T-helper 2 cell treated with Interferon-gamma antibody and Interleukin-4, amounts not matched to agents 5 μg/mL and 100 μg/mL, for 36 hours (primary cell): Measurements from ENCODE around the gene FOXN3.

Experiments used
- DNase-seq: peaks from one replicate; pipeline ENCODE4 v3.0.0; 2021; ENCODE audit warnings: low spot score
- H3K27ac Mint-ChIP-seq: one replicate; pipeline ENCODE4 v1.8.0; 2021; ENCODE audit warnings: mild to moderate bottlenecking, mixed read lengths
- H3K27me3 Mint-ChIP-seq: one replicate; pipeline ENCODE4 v1.8.0; 2021; ENCODE audit warnings: low read depth, mixed read lengths
- H3K36me3 Mint-ChIP-seq: one replicate; pipeline ENCODE4 v1.8.0; 2021; ENCODE audit warnings: low read depth, mixed read lengths
- H3K4me1 Mint-ChIP-seq: one replicate; pipeline ENCODE4 v1.8.0; 2021; ENCODE audit warnings: low read depth, mixed read lengths
- H3K4me3 Mint-ChIP-seq: one replicate; pipeline ENCODE4 v1.8.0; 2022; ENCODE audit warnings: mild to moderate bottlenecking, moderate library complexity, mixed read lengths
- H3K9me3 Mint-ChIP-seq: one replicate; pipeline ENCODE4 v1.8.0; 2021; ENCODE audit warnings: mixed read lengths

FOXN3 gene

DNA sequence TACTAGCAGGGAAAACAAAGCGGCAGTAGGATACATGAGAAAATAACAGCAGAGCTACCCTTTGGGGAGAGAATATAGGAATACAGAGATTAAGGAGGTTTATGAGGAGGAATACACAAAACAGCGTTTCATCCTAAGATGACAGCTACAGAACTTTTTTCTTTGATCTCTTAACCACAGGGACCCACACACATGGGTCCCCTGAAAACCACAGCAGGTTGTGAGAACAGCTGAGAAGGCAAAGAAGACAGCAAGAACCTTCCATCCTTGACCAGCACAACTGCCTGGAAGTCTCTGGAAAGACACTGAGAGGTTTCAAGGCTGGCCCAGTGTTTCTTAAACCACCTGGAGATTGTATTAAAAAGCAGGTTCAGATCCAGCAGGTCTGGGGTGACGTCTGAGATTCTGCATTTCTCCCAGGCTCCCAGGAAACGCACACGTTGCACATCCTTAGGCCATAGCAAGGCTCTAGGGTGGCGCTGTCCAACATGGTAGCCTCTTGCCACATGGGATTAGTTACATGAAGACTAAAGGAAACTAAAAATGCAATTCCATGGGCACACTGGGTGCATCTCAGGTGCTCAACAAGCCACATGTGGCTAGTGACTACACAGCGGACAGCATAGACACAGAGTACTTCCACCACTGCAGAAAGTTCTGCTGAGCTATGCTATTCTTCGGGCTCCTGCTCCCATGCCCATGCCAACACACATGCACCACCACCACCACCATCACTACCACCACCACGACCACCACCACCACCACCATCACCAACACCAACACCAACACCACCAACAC is 92.3 kb downstream of the FOXN3 start:
- H3K27me3 Mint-ChIP-seq: no peaks in the 10 kb centered on the region
- H3K36me3 Mint-ChIP-seq: peaks cover 25% of the 10 kb centered on the region
- no peak overlapping the region for H3K4me3 Mint-ChIP-seq
- H3K27ac Mint-ChIP-seq: no peak overlapping the region
- peaks cover 4% of the 10 kb centered on the region for H3K9me3 Mint-ChIP-seq
- peaks cover 28% of the 10 kb centered on the region for H3K4me1 Mint-ChIP-seq
- peak; percentile 29 for DNase-seq

DNA sequence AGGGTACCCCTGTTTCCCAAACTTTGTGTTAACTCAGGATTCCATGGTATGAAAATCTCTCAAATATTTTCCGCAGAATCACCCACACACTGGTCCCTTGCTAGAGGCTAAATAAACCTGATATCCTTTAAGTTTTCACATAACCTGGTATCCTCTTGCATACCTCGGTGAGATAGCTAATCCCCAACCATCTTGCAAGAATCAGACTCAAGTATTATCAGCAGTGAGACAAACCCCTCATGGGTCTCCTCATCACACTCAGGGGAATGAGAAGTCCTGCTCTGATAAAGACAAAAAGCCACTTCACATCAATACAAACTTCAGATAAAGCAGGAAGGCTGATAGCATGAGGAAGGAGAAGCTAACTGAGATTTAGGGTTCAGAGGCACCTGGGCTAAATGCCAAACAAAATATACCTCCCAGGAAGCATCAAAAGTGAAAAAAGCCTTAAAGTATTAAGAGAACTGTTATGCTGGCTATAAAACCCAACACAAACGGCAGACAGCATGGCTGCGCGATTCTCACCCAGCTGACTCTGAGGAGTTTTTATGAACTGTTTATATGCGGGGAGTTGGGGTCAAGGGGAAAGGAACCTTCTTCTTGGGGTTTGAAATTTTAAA is 96.5 kb downstream of the FOXN3 start:
- Mint-ChIP-seq H3K4me1 (peaks cover 40% of the 10 kb centered on the region), H3K36me3 (peaks cover 37% of the 10 kb centered on the region), H3K9me3 (peaks cover 9% of the 10 kb centered on the region), H3K27me3 (no peaks in the 10 kb centered on the region), H3K4me3 (no peak overlapping the region), H3K27ac (no peak overlapping the region)
- DNase-seq: no peak

DNA sequence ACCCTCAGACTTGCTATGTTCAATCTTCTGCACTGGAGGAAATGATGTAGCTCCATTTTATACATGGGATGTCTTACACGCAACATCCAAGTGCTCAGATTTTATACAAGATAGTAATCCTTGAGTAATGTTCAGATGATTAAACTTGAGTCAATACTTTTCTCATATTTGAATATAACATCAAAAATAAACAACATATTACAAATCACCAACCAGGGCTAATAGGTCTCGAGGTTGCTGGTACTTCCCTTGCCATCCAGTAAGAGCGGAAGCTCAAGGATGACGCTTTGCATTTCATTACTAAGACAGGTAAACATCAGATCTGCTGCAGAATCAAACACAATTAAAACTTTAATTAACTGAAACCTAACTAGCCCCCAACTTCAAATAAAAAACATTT is 97.3 kb downstream of the FOXN3 start:
- DNase-seq: no peak
- H3K4me1 Mint-ChIP-seq: peaks cover 38% of the 10 kb centered on the region
- H3K9me3 Mint-ChIP-seq: peaks cover 9% of the 10 kb centered on the region
- no peaks in the 10 kb centered on the region for H3K27me3 Mint-ChIP-seq
- H3K4me3 Mint-ChIP-seq: no peak overlapping the region
- peaks cover 39% of the 10 kb centered on the region for H3K36me3 Mint-ChIP-seq
- H3K27ac Mint-ChIP-seq: no peak overlapping the region

DNA sequence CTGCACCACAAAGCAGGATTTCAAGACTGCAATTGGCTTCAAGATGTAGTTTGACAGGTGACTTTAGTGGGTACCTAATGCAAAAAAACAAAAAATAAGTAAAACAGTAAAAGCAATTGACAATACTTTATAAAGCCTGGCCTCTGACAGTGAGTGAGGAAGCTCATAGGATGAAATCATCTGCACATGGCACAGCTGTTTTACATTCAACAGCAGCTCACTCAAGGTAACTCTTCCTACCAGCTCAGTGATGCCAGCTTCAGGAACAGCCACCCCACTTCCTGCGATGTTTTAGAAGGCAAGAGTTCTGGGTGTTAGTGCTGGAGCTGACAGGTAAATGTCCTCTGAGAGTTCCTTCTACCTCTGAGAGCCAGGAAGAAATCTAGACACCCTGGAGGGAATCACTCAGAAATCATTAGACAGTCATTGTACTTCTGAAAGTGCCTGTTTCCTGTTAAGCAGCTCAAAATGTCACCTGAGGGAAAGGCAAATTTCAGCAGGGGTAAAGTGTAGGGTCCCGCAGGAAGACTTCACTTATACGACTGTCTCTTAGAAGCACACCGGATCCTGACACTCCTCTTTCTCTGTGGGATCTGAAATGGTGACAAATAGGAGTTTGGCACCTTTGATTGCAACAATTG is 99.9 kb downstream of the FOXN3 start:
- peaks cover 12% of the 10 kb centered on the region for H3K9me3 Mint-ChIP-seq
- H3K4me1 Mint-ChIP-seq: peaks cover 30% of the 10 kb centered on the region
- peaks cover 41% of the 10 kb centered on the region for H3K36me3 Mint-ChIP-seq
- DNase-seq: no peak
- no peak overlapping the region for H3K27ac Mint-ChIP-seq
- H3K27me3 Mint-ChIP-seq: no peaks in the 10 kb centered on the region
- no peak overlapping the region for H3K4me3 Mint-ChIP-seq

DNA sequence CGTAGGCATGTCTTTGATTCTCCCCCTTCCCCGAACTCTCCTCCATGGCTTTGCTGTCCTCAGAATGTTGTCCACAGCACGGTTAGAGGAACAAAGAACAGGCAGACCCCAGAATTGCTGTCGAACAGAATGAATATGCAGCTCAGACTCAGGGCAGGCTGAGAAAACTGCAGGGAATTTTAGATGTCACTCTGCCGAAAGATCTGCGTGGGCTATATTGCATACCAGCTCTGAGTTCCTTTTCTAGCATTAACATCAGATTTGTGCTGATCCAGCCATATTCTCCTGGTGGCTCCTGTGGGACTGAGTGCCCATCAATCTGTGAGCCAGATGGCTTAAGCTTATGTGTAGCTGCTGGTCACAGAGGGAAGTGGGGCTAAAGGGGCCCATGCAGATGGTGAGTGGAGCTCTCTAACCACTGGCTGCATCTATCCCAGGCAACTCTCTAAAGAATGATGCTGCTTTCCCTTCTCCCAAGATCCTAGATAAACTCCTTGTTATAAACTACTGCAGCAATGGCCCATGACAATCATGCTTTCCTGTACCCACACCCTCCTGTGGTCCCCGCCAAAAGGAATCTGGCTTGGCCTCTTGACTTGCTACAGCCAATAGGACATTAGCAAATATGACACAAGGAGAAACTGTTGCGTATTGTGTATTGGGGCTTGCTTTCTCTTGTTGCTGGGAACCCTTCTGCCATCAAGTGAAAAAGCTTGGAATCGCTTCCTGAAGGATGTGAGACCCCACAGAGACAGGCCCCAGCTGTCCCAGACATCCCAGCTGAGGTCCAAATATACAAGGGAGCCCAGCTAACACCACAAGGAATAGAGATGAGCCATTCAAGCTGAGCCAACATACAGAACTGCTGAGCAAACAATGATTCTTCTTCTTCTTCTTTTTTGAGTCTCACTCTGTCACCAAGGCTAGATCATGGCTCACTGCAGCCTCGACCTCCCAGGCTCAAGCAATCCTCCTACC is 101.3 kb downstream of the FOXN3 start:
- DNase-seq: no peak
- Mint-ChIP-seq H3K36me3 (peaks cover 40% of the 10 kb centered on the region), H3K9me3 (peaks cover 12% of the 10 kb centered on the region), H3K4me1 (peaks cover 30% of the 10 kb centered on the region), H3K27ac (no peak overlapping the region), H3K27me3 (no peaks in the 10 kb centered on the region), H3K4me3 (no peak overlapping the region)

DNA sequence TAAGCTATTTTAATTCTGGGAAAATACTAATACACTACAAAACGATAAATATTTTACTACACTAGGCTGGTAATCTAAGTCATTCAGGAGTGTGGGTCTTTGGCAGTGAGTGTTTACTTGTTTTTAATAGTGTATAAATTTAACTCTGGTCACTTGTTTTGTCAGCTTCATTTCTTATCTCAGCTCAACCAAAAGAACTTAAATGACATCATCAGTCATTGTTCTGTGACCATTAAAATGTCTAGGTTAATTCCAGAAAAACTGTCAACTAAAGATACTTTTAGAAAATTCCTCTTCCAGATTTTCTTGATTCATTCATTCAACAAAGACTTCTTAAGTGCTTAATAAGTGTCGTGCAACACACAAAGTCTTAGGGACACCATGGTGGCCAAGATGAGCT is 102.8 kb downstream of the FOXN3 start:
- H3K4me3 Mint-ChIP-seq: no peak overlapping the region
- no peak for DNase-seq
- H3K9me3 Mint-ChIP-seq: peaks cover 8% of the 10 kb centered on the region
- no peaks in the 10 kb centered on the region for H3K27me3 Mint-ChIP-seq
- peaks cover 36% of the 10 kb centered on the region for H3K36me3 Mint-ChIP-seq
- peaks cover 27% of the 10 kb centered on the region for H3K4me1 Mint-ChIP-seq
- no peak overlapping the region for H3K27ac Mint-ChIP-seq

DNA sequence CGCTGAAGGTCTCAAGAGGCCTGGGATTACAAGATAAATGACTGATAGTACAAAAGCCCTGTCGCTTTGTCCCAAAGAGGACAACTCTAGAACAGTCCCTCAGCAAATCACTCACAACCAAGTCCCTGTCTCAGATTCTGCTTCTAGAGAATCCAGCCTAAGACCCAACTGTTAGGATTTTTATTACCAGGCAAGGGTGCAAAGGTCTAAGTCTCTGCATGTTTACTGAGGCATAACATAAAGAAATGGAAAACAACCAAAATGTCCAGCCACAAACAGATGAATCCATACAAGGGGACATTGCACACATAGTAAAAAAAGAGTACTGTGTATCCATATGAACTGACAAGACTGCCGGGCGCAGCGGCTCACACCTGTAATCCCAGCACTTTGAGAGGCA is 104.1 kb downstream of the FOXN3 start:
- no peak overlapping the region for H3K4me3 Mint-ChIP-seq
- H3K27me3 Mint-ChIP-seq: no peaks in the 10 kb centered on the region
- peaks cover 3% of the 10 kb centered on the region for H3K9me3 Mint-ChIP-seq
- H3K4me1 Mint-ChIP-seq: peaks cover 18% of the 10 kb centered on the region
- H3K27ac Mint-ChIP-seq: no peak overlapping the region
- H3K36me3 Mint-ChIP-seq: peaks cover 30% of the 10 kb centered on the region
- DNase-seq: no peak

DNA sequence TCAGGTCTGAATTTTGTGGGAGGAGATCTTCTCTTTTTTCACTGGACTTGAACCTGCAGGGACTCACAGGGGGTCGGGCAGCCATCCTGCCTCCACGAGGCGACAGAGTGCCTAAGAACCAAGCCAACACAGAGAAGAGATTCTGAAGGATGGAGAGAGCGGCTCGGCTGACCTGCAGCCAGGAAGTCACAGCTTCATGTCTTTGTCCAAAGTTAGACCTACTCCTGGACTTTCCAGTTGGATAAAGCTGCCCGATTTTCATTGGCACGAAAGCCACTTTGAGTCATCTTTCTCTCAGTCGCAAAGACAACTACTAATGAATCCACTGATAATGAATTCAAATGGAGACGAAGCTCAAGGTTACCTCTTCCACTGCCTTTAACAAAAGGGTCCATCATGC is 106.8 kb downstream of the FOXN3 start:
- no peaks in the 10 kb centered on the region for H3K27me3 Mint-ChIP-seq
- H3K9me3 Mint-ChIP-seq: peaks cover 3% of the 10 kb centered on the region
- peaks cover 20% of the 10 kb centered on the region for H3K36me3 Mint-ChIP-seq
- peaks cover 12% of the 10 kb centered on the region for H3K4me1 Mint-ChIP-seq
- DNase-seq: no peak
- H3K4me3 Mint-ChIP-seq: no peak overlapping the region
- H3K27ac Mint-ChIP-seq: no peak overlapping the region

DNA sequence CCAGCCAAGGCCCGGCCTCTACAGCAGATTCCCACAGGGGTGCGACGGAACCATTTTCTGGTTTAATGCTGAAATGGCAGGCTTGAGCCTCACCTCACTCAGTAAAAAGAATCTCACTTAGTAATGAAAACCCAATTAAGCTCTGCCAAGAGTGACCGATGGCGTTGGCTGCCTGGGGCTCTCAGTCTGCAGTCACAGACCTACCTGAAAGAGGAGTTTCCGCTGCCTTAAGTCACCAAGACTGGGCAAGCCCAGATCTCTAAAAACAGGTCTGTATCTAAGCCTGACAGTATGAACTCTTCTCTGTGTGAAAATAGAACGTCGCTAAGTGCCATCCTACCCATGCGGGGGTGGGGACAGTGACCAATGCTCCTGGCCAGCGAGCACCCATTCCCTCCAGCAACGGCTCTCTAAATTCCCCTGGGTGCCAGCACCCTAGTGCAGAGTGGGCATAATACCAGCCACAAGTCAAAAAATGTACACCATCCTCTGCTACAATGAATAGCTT is 107.3 kb downstream of the FOXN3 start:
- Mint-ChIP-seq H3K4me3 (no peak overlapping the region), H3K27ac (no peak overlapping the region), H3K36me3 (peaks cover 15% of the 10 kb centered on the region), H3K9me3 (peaks cover 3% of the 10 kb centered on the region), H3K4me1 (peaks cover 13% of the 10 kb centered on the region), H3K27me3 (no peaks in the 10 kb centered on the region)
- no peak for DNase-seq

DNA sequence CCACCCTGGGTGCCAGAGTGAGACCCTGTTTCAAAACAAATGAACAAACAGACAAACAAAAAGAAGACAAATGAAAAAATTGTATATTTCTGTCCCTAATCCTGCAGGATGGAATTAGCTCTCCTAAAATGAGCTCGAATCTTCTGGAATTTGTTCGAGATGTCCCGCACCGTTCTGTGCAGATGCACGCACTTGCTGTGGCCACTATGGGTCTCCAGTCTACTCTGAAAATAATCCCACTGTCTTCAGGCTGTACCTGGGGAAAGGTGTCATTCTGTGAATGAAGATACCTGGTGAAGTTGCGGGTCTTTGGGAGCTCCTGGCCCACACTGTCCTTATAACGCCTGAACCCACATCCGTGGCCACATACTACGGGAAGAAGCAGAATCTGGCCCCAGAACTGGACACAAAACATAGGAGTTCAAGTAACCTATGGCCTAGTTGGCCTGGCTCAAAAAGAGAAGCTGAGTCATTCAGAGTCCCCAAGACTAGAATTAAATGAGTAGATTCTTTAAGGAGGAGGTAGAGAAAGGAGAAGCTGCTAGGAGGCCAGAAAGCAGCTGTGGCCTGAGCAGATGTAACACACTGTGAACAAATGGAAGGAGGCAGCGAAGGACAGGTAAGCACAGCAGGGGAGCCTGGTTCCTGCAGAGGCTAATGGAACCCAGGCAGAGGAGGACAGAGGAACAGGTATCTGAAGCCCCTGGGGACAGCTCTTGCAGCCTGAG is 108.6 kb downstream of the FOXN3 start:
- Mint-ChIP-seq H3K27me3 (no peaks in the 10 kb centered on the region), H3K36me3 (peaks cover 12% of the 10 kb centered on the region), H3K4me1 (peaks cover 23% of the 10 kb centered on the region), H3K27ac (peak overlapping the region; percentile 9), H3K4me3 (no peak overlapping the region), H3K9me3 (no peaks in the 10 kb centered on the region)
- no peak for DNase-seq

DNA sequence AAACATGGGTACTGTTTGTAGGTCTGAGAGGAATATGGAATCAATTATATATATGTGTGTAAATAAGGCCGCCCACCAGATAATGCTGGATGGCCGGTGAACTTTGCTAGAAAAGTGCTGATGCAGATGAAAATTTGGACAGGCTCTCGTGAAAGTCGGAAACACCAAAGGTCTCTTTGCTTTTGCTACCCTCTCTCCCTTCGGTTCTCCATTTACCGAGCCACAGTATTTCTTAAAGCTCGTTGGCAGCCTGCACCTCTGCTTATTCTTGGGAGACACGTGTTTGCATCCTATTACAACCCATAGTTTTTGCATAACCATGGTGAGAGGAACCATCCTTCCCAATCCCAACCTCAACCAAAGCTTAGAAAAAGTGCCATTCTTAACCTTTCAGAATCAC is 109.6 kb downstream of the FOXN3 start:
- H3K4me1 Mint-ChIP-seq: peaks cover 33% of the 10 kb centered on the region
- no peak overlapping the region for H3K27ac Mint-ChIP-seq
- no peak for DNase-seq
- peaks cover 12% of the 10 kb centered on the region for H3K36me3 Mint-ChIP-seq
- H3K9me3 Mint-ChIP-seq: no peaks in the 10 kb centered on the region
- H3K4me3 Mint-ChIP-seq: no peak overlapping the region
- no peaks in the 10 kb centered on the region for H3K27me3 Mint-ChIP-seq

DNA sequence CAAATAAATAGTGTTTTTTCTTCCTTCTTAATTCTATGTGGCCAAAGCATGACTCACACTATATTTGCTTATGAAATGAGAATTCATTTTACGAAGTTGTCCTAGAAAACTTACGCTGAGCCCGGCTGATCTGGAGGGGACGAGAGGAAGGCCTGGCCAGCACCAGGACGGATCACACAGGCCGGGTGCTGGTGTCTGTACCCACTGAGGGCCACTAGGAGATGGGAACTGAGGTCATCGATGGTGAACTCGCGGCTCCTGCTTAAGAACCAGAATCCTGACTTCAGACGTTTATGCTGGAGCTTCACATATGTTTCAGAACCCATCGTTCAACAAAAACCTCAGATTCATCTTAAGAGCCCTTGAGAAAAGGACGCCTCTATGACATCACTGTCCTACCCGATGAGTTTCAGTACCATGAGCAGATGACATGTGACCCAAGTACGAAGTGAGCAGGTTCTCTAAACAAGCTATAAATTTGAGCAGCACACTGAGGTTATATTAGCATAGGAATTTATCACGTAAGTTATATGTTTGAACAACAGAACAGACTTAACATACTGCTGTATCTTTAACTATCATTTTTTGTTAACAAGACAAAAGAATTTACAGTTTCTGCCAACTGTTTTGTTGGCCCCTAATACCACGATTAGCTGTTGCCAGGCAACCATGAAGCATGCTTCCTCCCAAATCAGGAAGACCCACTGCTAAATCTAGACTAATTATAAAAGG is 111.9 kb downstream of the FOXN3 start:
- H3K27ac Mint-ChIP-seq: peak overlapping the region; percentile 52
- DNase-seq: no peak
- peaks cover 3% of the 10 kb centered on the region for H3K9me3 Mint-ChIP-seq
- no peaks in the 10 kb centered on the region for H3K27me3 Mint-ChIP-seq
- H3K4me3 Mint-ChIP-seq: peak overlapping the region; percentile 39
- peaks cover 35% of the 10 kb centered on the region for H3K4me1 Mint-ChIP-seq
- H3K36me3 Mint-ChIP-seq: peaks cover 16% of the 10 kb centered on the region
